Measurements from ENCODE around the gene KRTAP2-2.
"Not testable (repeated sequence)": the region's sequence is repeated elsewhere in the genome, so short reads cannot be mapped to it uniquely, and the experiment has no call there.

KRTAP2-2 gene

GRCh38 chr17:41055130-41055529 lies at the start of gene KRTAP2-2:
KRTAP2-2 (minus strand) TSS chr17:41055230; CDS start chr17:41055211, 19 bp downstream.
- not testable (repeated sequence) for DNase-seq (ENCODE audit: low read depth in 4 of 4, low spot score in 1 of 4)

- not testable (repeated sequence) for DNase-seq (ENCODE audit: low read depth in 4 of 4, low spot score in 1 of 4)
Measured at GRCh38 chr17:41104386-41105038, 49.5 kb upstream of the KRTAP2-2 start.

- DNase-seq (ENCODE audit: low read depth in 4 of 4, low spot score in 1 of 4) = no peak
Measured at GRCh38 chr17:41103896-41104295, 48.9 kb upstream of the KRTAP2-2 start.

GRCh38 chr17:41101586-41102259 lies 46.7 kb upstream of the KRTAP2-2 start, which contains the start of gene KRTAP4-16:
KRTAP4-16 (minus strand) TSS chr17:41102209; CDS start chr17:41102209, 0 bp downstream.
- no peak for DNase-seq (ENCODE audit: low read depth in 4 of 4, low spot score in 1 of 4)

- not testable (repeated sequence) for DNase-seq (ENCODE audit: low read depth in 4 of 4, low spot score in 1 of 4)
Measured at GRCh38 chr17:41099682-41100480, 44.9 kb upstream of the KRTAP2-2 start.

GRCh38 chr17:41098481-41098880 lies 43.5 kb upstream of the KRTAP2-2 start:
- DNase-seq (ENCODE audit: low read depth in 4 of 4, low spot score in 1 of 4) = no peak

- DNase-seq (ENCODE audit: low read depth in 4 of 4, low spot score in 1 of 4) = no peak
Measured at GRCh38 chr17:41098042-41098441, 43.0 kb upstream of the KRTAP2-2 start, which contains the start of gene KRTAP4-8. KRTAP4-8 (minus strand) TSS chr17:41098142; CDS start chr17:41098084, 58 bp downstream.

- no peak for DNase-seq (ENCODE audit: low read depth in 4 of 4, low spot score in 1 of 4)
Measured at GRCh38 chr17:41096055-41096454, 41.0 kb upstream of the KRTAP2-2 start.

- DNase-seq (ENCODE audit: low read depth in 4 of 4, low spot score in 1 of 4) = not testable (repeated sequence)
Measured at GRCh38 chr17:41088760-41089352, 33.8 kb upstream of the KRTAP2-2 start.

GRCh38 chr17:41084100-41084856 lies 29.2 kb upstream of the KRTAP2-2 start, which contains the start of gene KRTAP4-7:
KRTAP4-7 (plus strand) TSS chr17:41084150; CDS start chr17:41084207, 57 bp downstream.
- not testable (repeated sequence) for DNase-seq (ENCODE audit: low read depth in 4 of 4, low spot score in 1 of 4)

GRCh38 chr17:41083427-41083826 lies 28.4 kb upstream of the KRTAP2-2 start:
- DNase-seq (ENCODE audit: low read depth in 4 of 4, low spot score in 1 of 4) = not testable (repeated sequence)

GRCh38 chr17:41082626-41083025 lies 27.6 kb upstream of the KRTAP2-2 start:
- no peak for DNase-seq (ENCODE audit: low read depth in 4 of 4, low spot score in 1 of 4)

- no peak for DNase-seq (ENCODE audit: low read depth in 4 of 4, low spot score in 1 of 4)
Measured at GRCh38 chr17:41076788-41077187, 21.8 kb upstream of the KRTAP2-2 start.

GRCh38 chr17:41073676-41074075 lies 18.6 kb upstream of the KRTAP2-2 start:
- DNase-seq (ENCODE audit: low read depth in 4 of 4, low spot score in 1 of 4) = no peak

GRCh38 chr17:41071606-41072360 lies 16.8 kb upstream of the KRTAP2-2 start:
- DNase-seq (ENCODE audit: low read depth in 4 of 4, low spot score in 1 of 4) = no peak

- DNase-seq (ENCODE audit: low read depth in 4 of 4, low spot score in 1 of 4) = no peak
Measured at GRCh38 chr17:41069031-41069430, 14.0 kb upstream of the KRTAP2-2 start.

- DNase-seq (ENCODE audit: low read depth in 4 of 4, low spot score in 1 of 4) = no peak
Measured at GRCh38 chr17:41067281-41067680, 12.3 kb upstream of the KRTAP2-2 start.

GRCh38 chr17:41065829-41066624 lies 11.0 kb upstream of the KRTAP2-2 start, which contains the start of gene KRTAP2-4:
KRTAP2-4 (minus strand) TSS chr17:41065879; CDS start chr17:41065845, 34 bp downstream.
- DNase-seq (ENCODE audit: low read depth in 4 of 4, low spot score in 1 of 4) = no peak
